ENCODE data around the gene DLGAP1.
A peak's percentile ranks its signal among the peaks of the same experiment; 100 is the strongest.
"Not testable (repeated sequence)": the region's sequence is repeated elsewhere in the genome, so short reads cannot be mapped to it uniquely, and the experiment has no call there.

The DLGAP1 gene

DNA sequence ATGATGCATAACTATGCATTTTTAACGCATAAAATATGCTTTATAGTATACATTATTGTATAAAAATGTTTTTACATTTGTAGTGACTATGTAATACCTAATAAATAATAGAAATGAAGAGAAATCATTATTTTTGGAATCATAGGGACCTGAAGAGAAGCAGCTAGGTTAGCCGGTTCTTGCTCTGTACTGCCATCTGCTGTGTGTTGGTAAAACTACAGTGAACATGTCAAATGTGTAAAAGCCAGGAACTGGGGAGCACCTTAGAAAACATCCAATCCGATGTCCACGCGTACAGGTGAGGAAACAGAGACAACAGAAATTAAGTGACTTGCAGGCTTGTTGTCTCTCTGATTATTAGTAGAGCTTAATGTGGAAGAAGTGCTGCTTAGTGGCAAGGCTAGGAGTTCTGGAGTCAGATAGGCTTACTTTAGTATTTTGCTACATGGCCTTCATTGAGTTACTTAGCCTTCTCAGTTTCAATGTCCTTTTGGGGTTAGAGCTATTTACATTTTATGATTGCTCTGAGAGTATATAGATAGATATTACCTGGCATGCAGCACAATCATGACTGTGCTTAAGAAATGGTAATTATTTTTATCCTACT, 386.5 kb downstream of the DLGAP1 start:
- peak; percentile 46 for DNase-seq

DNA sequence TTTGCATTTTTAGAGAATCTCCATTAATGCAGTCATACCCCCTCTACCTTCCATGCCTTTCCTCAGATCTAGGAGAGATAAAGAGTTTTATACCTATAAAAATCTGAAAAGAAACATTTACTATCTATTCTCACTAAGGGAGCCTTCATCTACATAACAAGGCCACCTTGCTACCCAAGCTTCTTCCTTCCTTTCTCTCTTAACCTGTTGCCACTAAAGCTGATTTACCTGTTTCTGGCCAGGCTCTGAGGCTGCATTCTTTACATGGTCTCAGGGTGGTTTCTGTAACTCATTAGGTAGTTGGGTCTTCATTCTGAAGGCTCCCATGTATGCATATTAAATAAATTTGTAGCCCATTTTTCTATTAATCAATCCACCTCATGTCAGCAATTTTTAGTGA, 391.6 kb downstream of the DLGAP1 start:
- no peak for DNase-seq

DNA sequence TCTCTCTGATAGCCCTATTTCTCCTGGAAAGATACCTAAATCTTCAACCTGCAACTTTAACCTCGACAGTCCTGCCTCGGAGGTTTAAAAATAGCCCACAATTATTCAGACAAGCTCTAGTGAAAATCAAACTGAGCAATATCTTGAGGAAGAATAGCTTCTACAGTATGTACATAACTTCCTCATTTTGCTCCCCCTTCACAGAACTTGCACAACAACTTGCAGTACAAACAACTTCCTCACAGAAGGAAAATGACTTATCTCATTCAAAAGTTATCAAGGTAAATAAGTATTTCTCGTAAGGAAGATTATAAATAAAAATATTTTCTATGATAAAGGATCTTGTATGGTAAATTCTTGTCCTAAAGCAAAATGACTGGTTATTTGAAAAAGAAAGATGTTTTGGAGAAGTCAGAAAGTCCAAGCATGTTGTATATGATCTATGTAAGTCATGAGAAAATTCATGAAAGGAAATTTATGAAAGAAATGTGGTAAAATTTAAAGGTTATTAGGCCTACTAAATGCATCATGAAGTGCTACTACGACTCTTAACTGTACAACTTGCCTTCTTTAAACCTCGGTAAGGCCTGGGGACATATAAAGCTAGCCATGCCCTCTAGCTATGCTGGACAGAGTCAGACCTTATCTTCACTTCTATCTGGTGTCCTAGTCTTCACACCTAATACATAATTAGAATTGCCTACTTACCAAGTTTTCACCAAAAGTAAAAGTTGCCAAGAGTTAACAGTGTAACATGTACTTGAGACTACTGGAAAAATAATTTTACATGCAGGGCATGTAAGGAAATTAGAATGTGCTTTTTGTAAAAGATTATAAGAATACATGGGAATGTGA, 394.5 kb downstream of the DLGAP1 start:
- DNase-seq: no peak

DNA sequence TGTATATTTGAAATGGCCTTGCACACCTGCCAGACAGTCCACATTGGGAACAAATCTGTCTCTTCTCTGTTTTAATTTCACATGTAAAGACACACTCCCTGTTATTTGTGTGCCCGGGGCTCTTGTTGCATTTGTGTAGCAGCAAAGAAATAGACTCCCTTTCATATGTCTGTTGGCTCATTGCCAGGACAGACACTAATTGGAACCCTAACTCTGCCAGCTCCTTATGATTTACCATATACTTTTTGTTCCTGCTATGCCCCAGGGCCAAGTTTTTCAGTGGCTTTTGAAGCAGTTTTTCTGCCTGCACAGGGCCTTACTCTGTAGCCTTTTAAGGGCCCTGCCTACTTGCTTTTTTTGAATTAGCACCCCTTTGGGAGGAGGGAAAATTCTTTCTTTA, 396.9 kb downstream of the DLGAP1 start:
- DNase-seq: no peak

DNA sequence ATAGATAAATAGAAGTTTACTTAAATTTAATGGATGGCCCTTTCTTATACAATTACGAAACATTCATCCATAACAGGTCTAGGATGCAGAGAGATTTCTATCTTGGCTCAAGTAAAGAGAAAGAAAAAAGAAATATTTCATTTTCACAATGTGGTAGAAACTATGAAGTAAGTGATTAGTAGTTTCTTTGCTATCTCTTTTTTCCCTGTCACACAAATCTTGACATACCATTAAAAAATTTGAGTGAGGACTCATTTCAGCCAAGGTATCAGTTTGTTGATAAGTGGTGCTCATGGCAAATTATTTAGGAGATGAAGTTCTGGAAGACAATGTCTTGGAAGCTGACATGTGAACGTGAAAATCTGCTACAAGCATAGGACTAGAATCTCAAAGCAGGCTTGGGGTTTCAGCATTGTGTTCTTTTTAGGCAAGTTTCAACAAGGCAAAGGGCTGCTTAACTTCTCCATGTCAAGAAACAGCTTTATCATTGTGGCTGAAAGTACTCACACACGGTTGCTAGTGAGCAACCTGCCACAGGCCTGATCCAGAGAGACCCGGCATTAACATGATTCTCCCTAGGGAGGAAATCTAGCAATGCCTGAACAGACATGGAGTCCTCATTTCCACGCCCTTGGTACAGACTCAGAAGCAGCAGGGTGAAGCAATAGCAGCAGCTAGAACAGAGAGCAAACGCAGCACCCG, 414.6 kb downstream of the DLGAP1 start:
- no peak for DNase-seq

DNA sequence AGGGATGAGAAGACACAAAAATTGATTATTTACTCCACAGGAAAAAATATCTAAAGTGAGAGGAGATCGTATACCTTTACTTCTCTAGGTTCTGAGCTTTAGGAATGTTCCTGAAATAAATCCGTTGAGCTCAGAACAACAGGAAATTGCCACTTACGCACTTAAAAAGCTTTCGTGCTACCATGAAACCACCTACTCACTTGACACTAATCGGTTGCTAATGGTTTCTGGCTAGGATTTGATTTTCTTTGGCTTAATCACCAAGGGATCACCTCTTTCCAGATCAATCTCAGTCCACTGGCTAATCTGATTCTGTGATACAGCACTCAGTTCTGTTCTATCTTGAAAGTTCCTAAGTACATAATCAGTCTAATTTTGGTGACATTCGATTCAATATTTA, 419.6 kb downstream of the DLGAP1 start:
- no peak for DNase-seq

DNA sequence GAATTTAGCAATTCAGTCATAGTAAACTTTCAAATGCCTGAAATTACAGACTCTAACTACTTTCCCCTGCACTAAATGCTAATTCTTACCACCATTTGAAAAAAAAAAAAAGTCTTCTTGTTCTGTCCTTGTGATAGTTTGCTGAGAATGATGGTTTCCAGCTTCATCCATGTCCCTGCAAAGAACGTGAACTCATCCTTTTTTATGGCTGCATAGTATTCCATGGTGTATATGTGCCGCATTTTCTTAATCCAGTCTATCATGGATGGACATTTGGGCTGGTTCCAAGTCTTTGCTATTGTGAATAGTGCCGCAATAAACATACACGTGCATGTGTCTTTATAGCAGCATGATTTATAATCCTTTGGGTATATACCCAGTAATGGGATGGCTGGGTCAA, 420.3 kb downstream of the DLGAP1 start:
- not testable (repeated sequence) for DNase-seq

DNA sequence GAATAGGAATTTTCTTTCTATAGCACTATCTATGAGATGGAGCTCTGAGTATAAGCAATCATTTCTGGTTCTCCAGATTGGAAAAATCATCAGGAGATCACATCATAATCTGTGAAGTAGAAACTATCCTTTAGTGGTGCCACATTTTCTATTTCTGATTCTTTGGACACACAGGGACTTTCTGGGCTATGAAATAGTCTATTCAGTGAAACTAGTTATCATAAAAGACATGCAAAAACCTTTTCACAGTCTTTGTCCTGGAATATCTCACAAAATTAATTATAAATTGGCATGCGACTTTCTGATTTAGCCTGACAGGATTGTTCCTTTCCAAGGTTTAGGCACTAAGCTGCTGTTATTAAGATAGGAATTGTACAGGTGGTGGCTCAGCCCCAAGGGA, 428.6 kb downstream of the DLGAP1 start:
- DNase-seq: no peak

DNA sequence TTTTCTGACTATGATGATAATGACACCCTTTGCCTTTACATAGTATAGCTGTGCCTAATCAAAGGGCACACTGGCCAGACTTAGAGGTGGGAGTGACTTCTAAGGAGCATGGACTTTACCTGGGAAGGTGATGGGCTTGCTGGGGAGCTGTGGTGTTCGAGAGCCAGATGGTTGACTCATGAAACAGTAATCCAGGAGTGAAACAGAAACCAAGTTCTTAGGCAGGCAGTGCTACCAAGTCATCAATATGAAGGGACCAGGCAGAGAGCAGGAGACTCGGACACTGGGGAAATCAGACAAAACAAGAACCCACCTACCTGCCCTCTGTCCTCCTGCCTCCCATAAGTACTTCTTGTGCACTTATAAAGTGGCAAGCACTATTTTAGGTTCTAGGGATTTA, 430.4 kb downstream of the DLGAP1 start:
- no peak for DNase-seq

DNA sequence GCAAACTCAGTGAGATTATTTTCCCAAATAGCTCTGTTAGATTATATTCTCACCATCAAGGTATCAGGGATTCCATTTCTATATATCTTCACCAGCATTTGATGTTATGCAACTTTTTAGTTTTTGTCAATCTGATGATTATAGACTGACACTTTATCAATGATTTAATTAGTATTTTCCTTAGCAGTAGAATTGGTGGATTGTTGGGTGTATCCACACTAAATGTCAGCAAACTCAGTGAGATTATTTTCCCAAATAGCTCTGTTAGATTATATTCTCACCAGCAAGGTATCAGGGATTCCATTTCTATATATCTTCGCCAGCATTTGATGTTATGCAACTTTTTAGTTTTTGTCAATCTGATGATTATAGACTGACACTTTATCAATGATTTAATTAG, 432.4 kb downstream of the DLGAP1 start:
- not testable (repeated sequence) for DNase-seq

DNA sequence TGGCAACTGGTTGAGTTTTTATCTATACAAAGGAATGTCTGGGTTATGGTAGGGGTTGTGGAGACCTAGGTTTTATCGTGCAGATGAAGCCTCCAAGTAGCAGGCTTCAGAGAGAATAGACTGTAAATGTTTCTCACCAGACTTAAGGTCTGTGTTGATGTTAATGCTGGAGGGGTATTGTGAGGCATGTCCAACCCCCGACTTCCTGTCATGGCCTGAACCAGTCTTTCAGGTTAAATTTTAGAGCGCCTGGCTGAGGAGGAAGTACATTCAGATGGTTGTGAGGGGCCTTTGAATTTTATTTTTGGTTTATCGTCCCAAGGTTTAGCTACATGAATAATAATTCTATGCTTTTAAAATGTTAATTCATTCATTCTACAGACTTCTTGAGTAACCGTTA, 435.1 kb downstream of the DLGAP1 start:
- DNase-seq: no peak

DNA sequence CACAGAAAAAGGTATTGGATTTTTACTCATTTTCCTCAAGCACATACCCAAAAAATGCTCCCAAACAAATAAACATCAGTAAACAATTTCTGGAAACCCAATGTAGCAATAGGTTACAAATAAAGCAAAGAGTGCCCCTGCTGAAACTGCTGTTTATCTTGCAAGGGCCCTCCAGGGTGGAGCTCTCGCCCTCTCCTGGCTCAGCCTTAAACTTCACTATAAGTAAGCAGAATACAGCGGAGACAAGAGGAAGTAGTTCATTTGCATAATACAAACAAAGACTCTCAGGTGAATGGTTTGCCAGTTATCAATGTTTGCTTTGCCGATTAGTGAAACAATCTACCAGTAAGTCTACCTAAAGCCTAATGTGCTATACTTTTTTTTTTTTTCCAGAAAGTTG, 437.6 kb downstream of the DLGAP1 start:
- no peak for DNase-seq

DNA sequence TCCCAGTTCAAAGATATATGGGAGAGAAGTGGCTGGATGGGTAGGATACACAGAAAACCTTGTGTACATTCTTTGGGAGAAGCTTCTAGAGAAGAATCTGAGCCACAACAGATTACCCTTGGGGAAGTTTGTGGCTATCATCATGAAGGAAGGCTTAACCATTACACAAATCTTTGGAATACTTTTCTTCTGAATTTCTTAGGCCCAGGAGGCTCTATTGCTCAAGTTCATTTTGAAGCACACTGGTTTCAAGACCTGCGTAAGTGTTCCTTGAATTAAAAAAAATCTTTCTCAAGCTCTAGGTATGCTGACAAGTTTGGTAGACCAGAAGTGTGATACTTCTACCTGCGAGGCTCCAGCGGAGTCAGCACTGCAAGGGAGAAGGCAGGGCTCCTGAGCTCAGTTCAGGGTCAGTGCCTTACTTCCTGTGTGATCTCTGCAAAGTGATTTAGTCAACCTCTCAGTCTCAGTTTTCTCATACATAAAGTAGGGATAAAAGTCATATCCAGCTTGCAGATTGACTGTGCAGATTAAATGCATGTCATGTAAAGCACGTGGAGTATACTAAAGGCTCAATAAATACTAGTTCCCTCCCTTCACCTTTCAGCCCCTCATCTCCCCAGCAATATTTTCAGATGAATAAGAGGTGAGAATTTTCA, 438.6 kb downstream of the DLGAP1 start:
- DNase-seq: no peak

DNA sequence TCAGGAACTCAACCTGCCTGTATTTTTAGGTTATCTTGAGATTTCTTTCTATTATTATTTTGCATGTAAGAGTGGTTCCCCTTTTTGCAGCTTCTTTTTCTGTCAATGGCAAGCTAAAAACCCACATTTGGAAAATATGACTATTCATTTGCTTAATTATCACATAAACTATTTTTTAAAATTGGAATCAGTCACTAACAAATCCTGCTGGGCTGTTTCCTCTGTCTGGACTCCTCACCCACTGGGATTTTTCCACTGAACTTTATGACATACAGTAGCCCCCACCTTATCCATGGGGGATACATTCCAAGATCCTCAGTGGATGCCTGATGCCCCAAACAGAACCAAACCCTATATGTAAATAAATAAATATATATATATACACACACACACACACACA, 447.3 kb downstream of the DLGAP1 start:
- DNase-seq: no peak

DNA sequence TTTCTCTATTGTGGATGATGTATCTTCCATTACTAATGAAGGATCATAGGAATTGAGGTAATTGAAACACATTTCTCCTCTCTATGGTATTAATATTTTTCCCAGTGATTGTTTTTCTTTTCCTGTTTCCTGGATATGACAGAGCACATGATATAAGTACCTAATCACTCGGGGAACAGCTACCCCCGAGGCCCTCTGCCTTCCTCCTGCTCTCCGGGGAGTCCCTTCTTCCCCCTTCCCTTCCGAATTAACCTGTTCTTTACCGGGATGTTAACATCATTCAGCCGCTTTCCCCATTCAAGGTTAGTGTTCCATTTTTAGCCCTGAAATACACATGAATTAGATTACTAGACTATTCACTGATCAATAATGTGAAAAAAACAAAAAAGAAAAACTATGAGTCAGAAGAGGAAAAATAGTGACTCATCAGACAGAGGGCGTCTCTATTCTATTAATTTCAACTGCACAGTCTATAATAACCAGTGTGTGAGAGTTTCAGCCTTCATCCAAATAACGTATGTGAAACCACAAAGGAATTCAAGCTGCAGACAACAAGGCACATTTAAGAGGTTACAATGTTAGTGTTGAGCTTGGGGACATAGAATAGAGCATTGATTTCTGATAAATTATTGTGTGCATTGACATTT, 450.8 kb downstream of the DLGAP1 start:
- DNase-seq: no peak

DNA sequence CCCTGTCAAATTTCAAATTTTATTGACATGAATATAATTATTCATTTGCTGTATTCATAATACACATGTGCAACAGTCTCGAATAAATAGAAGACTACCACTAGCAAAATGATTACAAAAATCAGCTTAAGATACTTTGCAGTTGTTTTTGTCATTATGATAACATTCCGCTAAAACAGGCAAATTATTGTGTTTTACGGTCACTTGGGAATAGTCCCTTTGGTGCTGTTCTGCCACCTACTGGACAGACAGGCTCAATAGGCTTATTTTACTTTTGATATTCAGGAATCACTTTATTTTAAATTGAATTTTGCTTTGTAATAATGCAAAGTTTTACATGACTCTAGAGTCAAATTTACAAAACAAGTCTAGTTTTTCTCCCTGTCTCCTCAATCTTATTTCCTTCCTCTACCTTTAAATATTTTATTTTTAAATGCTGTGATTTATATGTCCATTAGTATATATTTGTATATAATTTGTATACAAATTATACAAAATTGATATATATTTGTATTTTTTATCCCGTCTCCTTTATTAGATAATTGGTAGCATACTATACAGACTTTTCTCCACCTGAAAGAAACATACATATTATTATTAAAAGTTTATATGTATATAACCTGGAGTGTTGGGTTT, 456.3 kb downstream of the DLGAP1 start:
- DNase-seq: no peak

DNA sequence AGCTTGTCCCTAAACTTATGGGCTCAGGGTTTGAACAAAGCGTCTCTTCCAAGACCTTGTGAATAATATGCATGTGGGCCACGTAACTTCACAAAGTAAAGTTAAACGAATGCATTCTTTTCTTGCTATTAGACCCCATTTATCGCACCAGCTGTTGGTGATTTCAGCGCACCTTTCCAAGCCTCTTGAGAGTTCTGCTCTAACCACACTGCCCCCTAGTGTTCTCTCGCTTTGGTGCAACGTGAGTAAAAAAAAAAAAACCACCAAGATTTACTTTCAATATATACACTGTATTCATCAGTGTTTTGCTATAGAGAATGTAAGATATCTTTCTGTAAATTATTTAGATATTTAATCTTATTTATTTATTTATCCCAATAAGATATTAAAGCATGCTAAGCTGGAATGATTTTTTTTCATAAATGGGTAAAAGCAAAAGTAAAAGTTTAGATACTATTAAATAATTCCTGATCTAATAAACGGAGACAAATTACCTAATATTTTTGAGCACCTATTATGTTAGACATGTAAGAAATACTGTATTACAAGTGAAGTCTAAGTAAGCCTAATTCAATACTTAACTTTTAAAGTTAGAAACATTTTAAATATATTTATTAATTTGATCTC, 459.5 kb downstream of the DLGAP1 start:
- peak; percentile 40 for DNase-seq

DNA sequence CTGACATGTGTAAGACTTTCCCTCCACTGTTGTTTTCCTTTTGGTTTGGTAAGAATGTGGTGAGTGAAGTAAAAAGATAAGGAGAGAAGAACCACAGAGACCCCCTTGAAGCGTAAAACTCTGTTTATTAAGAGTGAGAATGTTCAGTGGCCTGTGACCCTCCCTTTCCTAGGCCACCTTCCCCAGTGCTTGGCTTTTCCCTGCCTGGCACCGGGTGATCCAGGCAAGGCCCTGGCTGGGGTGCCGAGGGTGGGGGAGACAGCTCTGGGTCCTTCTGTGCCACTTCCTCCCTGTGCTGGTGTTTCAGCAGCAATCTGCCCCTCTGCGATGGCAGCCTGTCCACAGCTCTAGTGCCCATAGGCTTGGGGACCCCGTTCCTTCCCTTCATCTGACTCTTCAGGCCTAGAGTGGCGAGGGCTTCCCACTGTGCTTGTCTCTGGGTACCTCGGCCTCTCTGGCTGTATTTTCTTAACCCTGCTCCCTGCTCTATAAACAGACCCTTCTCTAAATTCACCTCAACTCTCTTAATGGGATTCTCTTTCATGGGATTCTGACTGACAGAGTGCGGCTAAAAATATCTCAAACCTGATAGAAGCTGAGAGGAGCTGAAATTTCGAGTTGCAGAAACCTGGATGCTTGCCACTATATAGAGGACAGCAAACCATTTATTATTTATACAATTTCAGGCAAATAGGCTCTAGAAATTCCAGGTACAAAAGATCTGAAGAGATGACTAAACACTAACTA, 461.0 kb downstream of the DLGAP1 start:
- no peak for DNase-seq

DNA sequence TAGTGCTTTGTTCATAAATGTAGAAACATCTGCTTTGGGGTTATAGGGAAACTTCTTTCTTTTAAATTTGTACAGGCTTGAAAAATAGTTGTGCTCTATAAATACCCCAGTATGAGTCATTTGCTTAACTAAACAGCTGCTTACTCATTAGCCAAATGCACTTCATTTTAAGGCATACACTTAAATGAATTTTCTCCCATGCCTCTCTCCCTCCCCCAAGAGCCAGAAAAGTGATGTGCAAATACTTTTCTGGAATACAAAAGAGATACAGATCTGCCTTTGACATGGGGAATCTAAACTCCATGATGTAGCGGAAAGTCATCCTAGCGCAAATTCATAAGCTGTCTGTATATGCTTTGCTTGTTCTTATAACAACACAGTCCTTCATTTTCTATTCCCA, 469.4 kb downstream of the DLGAP1 start:
- DNase-seq: no peak

DNA sequence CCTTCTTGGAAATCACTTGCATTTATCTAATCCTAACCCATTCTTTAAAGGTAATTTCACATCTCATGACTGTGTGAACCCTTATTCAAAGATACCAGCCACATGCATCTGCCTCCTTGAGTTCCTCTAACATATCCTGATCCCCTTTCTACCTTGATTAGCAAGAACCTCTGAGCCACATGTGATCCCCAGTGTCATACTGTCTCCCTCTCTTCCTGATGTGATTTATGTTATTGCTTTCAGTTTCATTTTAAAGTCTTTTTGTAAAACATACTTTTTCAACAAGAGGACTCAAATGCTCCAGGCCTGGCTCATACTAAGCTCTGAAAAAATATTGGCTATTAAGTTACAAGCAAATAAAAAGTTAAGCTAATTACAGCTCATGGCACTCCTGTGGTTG, 470.1 kb downstream of the DLGAP1 start:
- DNase-seq: no peak

DNA sequence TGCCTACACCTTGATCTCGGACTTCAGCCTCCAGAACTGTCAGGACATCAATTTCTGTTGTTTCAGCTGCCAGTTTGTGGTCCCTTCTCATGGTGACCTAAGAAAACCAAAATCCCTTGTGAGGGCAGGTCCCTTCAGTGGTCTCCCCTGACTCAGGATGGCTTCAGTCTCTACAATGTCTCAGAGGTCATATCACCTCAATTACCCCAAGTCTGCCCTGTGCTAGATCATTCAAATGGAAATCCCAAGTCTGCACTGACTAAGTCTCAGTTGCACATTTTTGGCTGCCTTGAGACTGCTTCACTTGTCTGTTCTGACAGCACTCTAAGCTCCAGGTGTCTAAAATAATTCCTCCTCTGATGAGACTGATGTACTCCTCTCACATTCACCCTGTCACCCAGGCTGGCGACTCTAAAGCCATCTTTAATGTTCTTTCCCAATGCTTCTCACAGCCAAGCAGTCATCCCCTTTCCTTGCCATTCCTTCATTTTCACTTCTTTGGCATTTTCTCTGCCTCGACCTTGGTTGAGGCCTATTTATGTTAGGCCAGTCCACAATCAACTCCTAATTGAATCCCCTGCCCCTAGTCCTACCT, 470.8 kb downstream of the DLGAP1 start:
- DNase-seq: no peak

All from femur (tissue), 1 donor.